Mononuclear cell (primary cell): ENCODE data around the gene PPIP5K2. TPM values are rescaled to one million over a fixed set of nuclear protein-coding genes. Genes with fewer than 3 reads are reported as not detected.

Experiments used
- H3K27me3 ChIP-seq: 2 replicates; pipeline ENCODE4 v1.6.0; 2011; ENCODE audit warnings: low read length, control low read depth; ENCODE audit not compliant: insufficient read depth
- H3K4me1 ChIP-seq: 2 replicates; pipeline ENCODE4 v1.5.1; 2011; ENCODE audit warnings: mild to moderate bottlenecking, low read length, control low read depth; ENCODE audit not compliant: insufficient read depth
- H3K4me3 ChIP-seq: 2 replicates; pipeline ENCODE4 v1.5.1; 2011; ENCODE audit warnings: mild to moderate bottlenecking, low read length, moderate library complexity
- H3K9me3 ChIP-seq: 2 replicates; pipeline ENCODE4 v1.5.1; 2011; ENCODE audit warnings: low read depth, mild to moderate bottlenecking, control low read depth, low read length
- total RNA-seq: library from RNA; depleted of rRNA; stranded (reverse); fragments of >200 nt; gene quantifications from one replicate; pipeline ENCODE4 v1.2.3, GENCODE V29; 2012

The PPIP5K2 gene
- total RNA-seq, 1 donor = 55.4 TPM

DNA sequence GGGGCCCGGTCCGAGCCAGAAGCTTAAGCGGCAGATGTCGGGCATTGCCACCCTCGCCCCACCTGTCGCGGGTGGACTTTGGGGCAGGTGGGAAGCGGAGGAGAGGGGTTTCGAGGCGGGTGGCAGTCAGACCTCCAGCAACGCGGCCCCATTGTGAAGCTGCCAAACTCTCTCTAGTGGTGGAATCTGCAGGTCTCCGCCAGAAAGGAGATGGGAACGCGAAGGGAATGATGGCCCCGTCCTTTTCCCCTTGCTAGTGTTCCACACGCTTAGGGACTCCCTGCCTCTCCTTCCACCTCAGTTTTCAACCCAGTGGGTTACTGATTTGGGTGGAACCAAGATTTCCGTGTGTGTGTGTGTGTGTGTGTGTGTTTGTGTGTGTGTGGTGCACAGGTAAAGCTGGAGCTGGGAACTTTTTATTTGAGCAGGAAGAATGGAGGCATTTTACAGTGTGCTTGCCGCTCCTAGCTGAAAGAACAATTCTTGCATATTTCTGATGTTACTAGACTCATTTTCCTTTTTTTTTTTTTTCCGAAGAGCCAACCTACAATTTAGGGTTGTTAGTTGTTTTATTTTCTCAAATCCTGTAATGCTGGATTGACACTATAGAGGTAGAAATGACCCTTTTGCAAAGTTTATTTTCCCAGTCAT lies 139.7 kb downstream of the PPIP5K2 start:
- H3K4me3 ChIP-seq = peak overlapping the region; percentile 69
- no peaks in the 10 kb centered on the region for H3K9me3 ChIP-seq

GRCh38 chr5:103260951-103261350 lies 140.8 kb downstream of the PPIP5K2 start:
- no peaks in the 10 kb centered on the region for H3K27me3 ChIP-seq
- H3K9me3 ChIP-seq = no peaks in the 10 kb centered on the region
- H3K4me1 ChIP-seq = peaks cover 11% of the 10 kb centered on the region
- no peak overlapping the region for H3K4me3 ChIP-seq

More for the DNA sequence above, 139.7 kb downstream of the PPIP5K2 start:
- H3K4me1 ChIP-seq = peaks cover 11% of the 10 kb centered on the region
- H3K27me3 ChIP-seq = no peaks in the 10 kb centered on the region

Other genes starting within 250 kb of the PPIP5K2 start
- 4.7 TPM for gene GIN1, start 163 bp upstream of the PPIP5K2 start, total RNA-seq
- gene MACIR, start 138.5 kb downstream of the PPIP5K2 start, total RNA-seq = 3.3 TPM